ENCODE data around the gene GAB1.

GRCh38 chr4:143375326-143376073 is 38.8 kb downstream of the GAB1 start:
- TF ChIP-seq CTCF (IDR thresholded peaks at IDR 0.05) (peak in 3 of 6 experiments; percentile 24 to 29 (median 27)), POLR2A (IDR thresholded peaks at IDR 0.05) (no peak)

Measured in esophagus squamous epithelium (tissue), 4 donors.